ENCODE results near the gene GALNT6. TPM values are rescaled to one million over a fixed set of nuclear protein-coding genes. Genes with fewer than 3 reads are reported as not detected.

The GALNT6 gene
- total RNA-seq, 1 experiment from 2014 or later: 101 TPM

GRCh38 chr12:51335931-51336330 lies 55.3 kb downstream of the GALNT6 start:
- intact Hi-C loops (cut with micrococcal nuclease): no loop called here
- ChIA-PET POLR2A (ENCODE audit: unreplicated experiment) (no interaction called here), CTCF (no interaction called here)

GRCh38 chr12:51334764-51335163 lies 56.4 kb downstream of the GALNT6 start:
- CTCF ChIA-PET: no interaction called here
- Histone ChIP-seq H3K9me3 (ENCODE audit: low read length) (no peaks in the 10 kb centered on the region), H3F3A (ENCODE audit: low read length, unreplicated experiment) (no peaks in the 10 kb centered on the region), H3K36me3 (ENCODE audit: low read depth, low read length) (no peaks in the 10 kb centered on the region), H3K4me2 (ENCODE audit: low read length) (no peak overlapping the region), H3K9me2 (replicated peaks; ENCODE audit: low read length) (no peaks in the 10 kb centered on the region), H3K9ac (ENCODE audit: low read length) (no peak overlapping the region), H3K27me3 (ENCODE audit: low read length) (no peaks in the 10 kb centered on the region), H3K4me3 (ENCODE audit: low read length) (no peak overlapping the region), H3K79me2 (ENCODE audit: low read length) (no peaks in the 10 kb centered on the region), H3K4me1 (ENCODE audit: insufficient read depth, low read length) (no peaks in the 10 kb centered on the region), H4K20me1 (ENCODE audit: low read length) (no peaks in the 10 kb centered on the region), H2AFZ (ENCODE audit: low read length) (no peak overlapping the region), H3K27ac (ENCODE audit: low read length) (no peak overlapping the region)
- ATAC-seq: no peak; the same call in 1 of the 2 replicates
- no TSS peak for BruUV-seq (replicated peaks)
- intact Hi-C loops (cut with micrococcal nuclease): no loop called here
- no peak for DNase-seq
- POLR2A ChIA-PET (ENCODE audit: unreplicated experiment): interaction anchor here (0.9 kb wide), 1 partner anchor 33 kb away, joined by 4 read pairs; no protein-coding TSS in a partner anchor
- TF ChIP-seq EZH2 (IDR thresholded peaks at IDR 0.05; ENCODE audit: low read length, unreplicated experiment) (no peak), EZH2phosphoT487 (IDR thresholded peaks at IDR 0.05; ENCODE audit: borderline replicate concordance, low read length) (no peak), CTCF (conservative IDR thresholded peaks at IDR 0.05; ENCODE audit: low read depth, low read length) (no peak)

More at GRCh38 chr12:51335931-51336330, 55.3 kb downstream of the GALNT6 start:
- no peaks in the 10 kb centered on the region for H3K9me3 ChIP-seq (ENCODE audit: low read length)
- BruUV-seq (replicated peaks): no TSS peak
- no peak for DNase-seq
- no peaks in the 10 kb centered on the region for H3K36me3 ChIP-seq (ENCODE audit: low read depth, low read length)
- H3K4me1 ChIP-seq (ENCODE audit: insufficient read depth, low read length): no peaks in the 10 kb centered on the region
- H3K27ac ChIP-seq (ENCODE audit: low read length): no peak overlapping the region
- no peaks in the 10 kb centered on the region for H3K9me2 ChIP-seq (replicated peaks; ENCODE audit: low read length)
- H4K20me1 ChIP-seq (ENCODE audit: low read length): no peaks in the 10 kb centered on the region
- no peaks in the 10 kb centered on the region for H3K79me2 ChIP-seq (ENCODE audit: low read length)
- H3K4me3 ChIP-seq (ENCODE audit: low read length): no peak overlapping the region
- TF ChIP-seq EZH2 (IDR thresholded peaks at IDR 0.05; ENCODE audit: low read length, unreplicated experiment) (no peak), EZH2phosphoT487 (IDR thresholded peaks at IDR 0.05; ENCODE audit: borderline replicate concordance, low read length) (no peak), CTCF (conservative IDR thresholded peaks at IDR 0.05; ENCODE audit: low read depth, low read length) (no peak)
- no peak overlapping the region for H3K9ac ChIP-seq (ENCODE audit: low read length)
- H3F3A ChIP-seq (ENCODE audit: low read length, unreplicated experiment): no peaks in the 10 kb centered on the region
- H2AFZ ChIP-seq (ENCODE audit: low read length): no peak overlapping the region
- no peaks in the 10 kb centered on the region for H3K27me3 ChIP-seq (ENCODE audit: low read length)
- no peak for ATAC-seq
- H3K4me2 ChIP-seq (ENCODE audit: low read length): no peak overlapping the region

- no peaks in the 10 kb centered on the region for H3K9me2 ChIP-seq (replicated peaks; ENCODE audit: low read length)
- H3K9ac ChIP-seq (ENCODE audit: low read length): no peak overlapping the region
- H4K20me1 ChIP-seq (ENCODE audit: low read length): no peaks in the 10 kb centered on the region
- no peak overlapping the region for H2AFZ ChIP-seq (ENCODE audit: low read length)
- H3K4me1 ChIP-seq (ENCODE audit: insufficient read depth, low read length): no peaks in the 10 kb centered on the region
- H3K9me3 ChIP-seq (ENCODE audit: low read length): no peaks in the 10 kb centered on the region
- no peak overlapping the region for H3K4me3 ChIP-seq (ENCODE audit: low read length)
- TF ChIP-seq EZH2 (IDR thresholded peaks at IDR 0.05; ENCODE audit: low read length, unreplicated experiment) (no peak), EZH2phosphoT487 (IDR thresholded peaks at IDR 0.05; ENCODE audit: borderline replicate concordance, low read length) (no peak), CTCF (conservative IDR thresholded peaks at IDR 0.05; ENCODE audit: low read depth, low read length) (no peak)
- intact Hi-C loops (cut with micrococcal nuclease): no loop called here
- no peak overlapping the region for H3K27ac ChIP-seq (ENCODE audit: low read length)
- CTCF ChIA-PET: interaction anchor here (0.6 kb wide), 1 partner anchor 13 kb away, joined by 4 read pairs; no protein-coding TSS in a partner anchor
- no peaks in the 10 kb centered on the region for H3K79me2 ChIP-seq (ENCODE audit: low read length)
- no peaks in the 10 kb centered on the region for H3F3A ChIP-seq (ENCODE audit: low read length, unreplicated experiment)
- H3K27me3 ChIP-seq (ENCODE audit: low read length): no peaks in the 10 kb centered on the region
- no peaks in the 10 kb centered on the region for H3K36me3 ChIP-seq (ENCODE audit: low read depth, low read length)
- ATAC-seq (no peak), DNase-seq (no peak)
- no peak overlapping the region for H3K4me2 ChIP-seq (ENCODE audit: low read length)
- POLR2A ChIA-PET (ENCODE audit: unreplicated experiment): no interaction called here
- no TSS peak for BruUV-seq (replicated peaks)
Measured at GRCh38 chr12:51333536-51333935, 57.7 kb downstream of the GALNT6 start.

Data from PC-3 (cell line).